ENCODE measurements around the gene PLSCR3.

DNA sequence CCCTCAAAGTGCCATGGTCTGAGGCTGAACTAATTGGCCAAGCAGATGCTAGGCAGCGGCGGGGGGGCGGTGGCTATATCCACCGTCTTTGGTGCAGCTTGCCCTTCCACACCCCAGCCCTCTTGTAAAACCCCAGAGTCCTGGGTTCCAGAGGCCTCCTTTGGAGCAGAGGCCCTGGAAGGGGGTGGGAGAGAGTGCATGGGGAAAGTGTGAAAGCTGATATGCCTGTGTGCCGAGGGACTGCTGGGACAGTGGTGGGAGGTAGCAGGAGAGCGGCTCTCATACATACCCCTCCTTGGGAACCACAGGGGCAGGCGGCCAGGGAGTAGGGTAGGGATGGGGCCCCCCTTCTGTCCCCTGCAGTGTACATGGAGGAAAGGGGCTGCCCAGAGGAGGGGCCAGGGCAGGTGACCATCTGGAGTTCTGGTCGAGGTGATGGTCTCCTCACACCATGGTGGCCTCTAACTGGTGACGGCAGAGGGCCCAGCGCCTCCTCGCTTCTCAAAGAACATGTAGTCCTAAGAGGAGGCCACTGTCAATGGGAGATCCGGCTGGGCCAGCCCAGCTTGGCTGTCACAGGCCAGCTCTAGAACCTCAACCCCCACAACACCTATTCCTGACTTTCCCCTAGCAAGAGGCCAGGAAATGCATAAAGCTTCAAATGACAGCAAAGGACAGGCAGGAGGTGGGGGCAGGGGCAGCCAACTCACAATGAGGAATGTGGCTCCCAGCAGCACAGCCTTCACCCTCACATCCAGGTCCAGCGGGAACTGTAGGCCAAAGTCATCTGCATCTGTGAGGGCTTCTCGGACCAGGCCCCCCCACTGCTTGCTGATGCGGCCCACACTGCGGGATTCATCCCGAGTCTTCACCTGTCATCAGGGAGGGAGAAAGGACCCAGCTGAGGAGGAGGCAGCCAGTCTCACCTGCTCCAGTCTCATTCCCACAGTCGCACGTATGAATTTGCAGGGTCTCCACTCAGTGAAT, 4.1 kb downstream of the PLSCR3 start:
- TF ChIP-seq, protein P1, sequence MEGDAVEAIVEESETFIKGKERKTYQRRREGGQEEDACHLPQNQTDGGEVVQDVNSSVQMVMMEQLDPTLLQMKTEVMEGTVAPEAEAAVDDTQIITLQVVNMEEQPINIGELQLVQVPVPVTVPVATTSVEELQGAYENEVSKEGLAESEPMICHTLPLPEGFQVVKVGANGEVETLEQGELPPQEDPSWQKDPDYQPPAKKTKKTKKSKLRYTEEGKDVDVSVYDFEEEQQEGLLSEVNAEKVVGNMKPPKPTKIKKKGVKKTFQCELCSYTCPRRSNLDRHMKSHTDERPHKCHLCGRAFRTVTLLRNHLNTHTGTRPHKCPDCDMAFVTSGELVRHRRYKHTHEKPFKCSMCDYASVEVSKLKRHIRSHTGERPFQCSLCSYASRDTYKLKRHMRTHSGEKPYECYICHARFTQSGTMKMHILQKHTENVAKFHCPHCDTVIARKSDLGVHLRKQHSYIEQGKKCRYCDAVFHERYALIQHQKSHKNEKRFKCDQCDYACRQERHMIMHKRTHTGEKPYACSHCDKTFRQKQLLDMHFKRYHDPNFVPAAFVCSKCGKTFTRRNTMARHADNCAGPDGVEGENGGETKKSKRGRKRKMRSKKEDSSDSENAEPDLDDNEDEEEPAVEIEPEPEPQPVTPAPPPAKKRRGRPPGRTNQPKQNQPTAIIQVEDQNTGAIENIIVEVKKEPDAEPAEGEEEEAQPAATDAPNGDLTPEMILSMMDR (IDR thresholded peaks at IDR 0.05; ENCODE audit: low read length), result no peak
- no peak for TF ChIP-seq EZH2 (IDR thresholded peaks at IDR 0.05; ENCODE audit: borderline replicate concordance, low read length)

All from OCI-LY1 (cell line).